Fibroblast of skin of back (primary cell): ENCODE data around the gene CBFB. TPM values are rescaled to one million over a fixed set of nuclear protein-coding genes. Genes with fewer than 3 reads are reported as not detected.
"Not testable (repeated sequence)": the region's sequence is repeated elsewhere in the genome, so short reads cannot be mapped to it uniquely, and the experiment has no call there.

Experiments
- DNase-seq: peaks from one replicate; pipeline ENCODE4 v3.0.0-alpha.2; 2013
- polyA plus RNA-seq, 2 experiments: library from polyadenylated mRNA; unstranded; fragments of 120-200 nt; gene quantifications; one replicate each; pipeline ENCODE4 v1.2.1, GENCODE V29; 2013; ENCODE audit not compliant: insufficient read length in 2 of 2

CBFB gene
- polyA plus RNA-seq (2013, experiment 1 of 2; ENCODE audit: insufficient read length): 56.4 TPM
- 40.1 TPM for polyA plus RNA-seq (2013, experiment 2 of 2; ENCODE audit: insufficient read length)

GRCh38 chr16:67028696-67029253 lies at the start of gene CBFB:
CBFB (plus strand) TSS chr16:67029149; CDS start chr16:67029408, 259 bp downstream.
- peak; percentile 94 for DNase-seq

GRCh38 chr16:66983033-66983432 lies 45.9 kb upstream of the CBFB start:
- no peak for DNase-seq

- no peak for DNase-seq
Observed at GRCh38 chr16:66984892-66985311, 44.0 kb upstream of the CBFB start.

- DNase-seq: no peak
Observed at GRCh38 chr16:66986559-66986958, 42.4 kb upstream of the CBFB start.

DNA sequence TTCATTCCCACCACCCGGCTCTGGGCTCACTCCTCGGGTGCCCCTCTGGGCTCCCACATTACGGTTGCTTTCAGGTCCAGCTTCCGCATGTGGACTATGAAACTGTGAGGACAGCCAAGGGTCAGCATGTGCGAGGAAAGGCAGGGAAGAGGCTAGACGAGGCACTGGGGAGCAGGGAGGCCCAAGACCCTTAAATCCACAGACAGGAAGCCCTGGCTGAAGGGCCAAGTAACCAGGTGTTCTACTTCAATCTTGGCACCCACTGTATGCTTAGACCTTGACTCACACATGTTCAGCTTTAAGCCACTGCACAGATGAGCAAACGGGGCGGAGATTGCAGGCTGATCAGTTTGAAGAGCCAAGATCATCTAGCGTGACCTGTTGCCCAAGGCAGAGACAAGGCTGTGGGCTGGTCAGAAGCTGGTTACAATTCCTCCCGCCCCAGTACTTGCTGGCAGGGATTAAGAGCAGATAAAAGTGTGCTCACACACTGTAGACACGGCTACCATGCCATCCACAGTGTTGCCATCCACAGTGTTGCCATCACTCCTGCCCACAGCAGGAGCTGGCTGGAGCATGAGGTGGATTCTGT lies 40.7 kb upstream of the CBFB start, which contains the start of gene CES4A:
Gene CES4A, plus strand, starts transcription at position 393 of the 592 bp plus-strand sequence. Its CDS starts 184 bp downstream, at position 577.
- DNase-seq: no peak

DNA sequence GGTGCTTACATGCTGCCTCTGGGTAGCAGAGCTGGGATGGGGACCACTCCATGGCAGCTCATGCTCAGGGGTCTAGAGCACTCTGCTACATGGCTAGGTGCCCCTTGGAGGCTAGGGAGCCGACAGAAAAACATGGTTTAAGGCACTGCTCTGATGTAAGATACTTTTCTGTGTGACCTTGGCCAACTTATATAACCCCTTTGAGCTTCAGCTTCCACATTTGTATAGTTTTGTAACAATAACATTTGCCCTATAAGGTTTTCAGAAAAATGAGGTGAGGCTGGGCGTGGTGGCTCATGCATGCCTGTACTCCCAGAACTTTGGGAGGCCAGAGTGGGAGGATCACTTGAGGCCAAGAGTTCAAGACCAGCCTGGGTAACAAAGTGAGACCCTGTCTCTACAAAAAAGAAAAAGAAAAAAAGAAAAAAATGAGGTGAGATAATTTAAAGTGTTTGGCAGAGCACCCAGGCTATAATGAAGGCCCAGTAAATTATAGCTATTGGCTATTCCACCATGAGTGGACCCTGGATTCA lies 37.3 kb upstream of the CBFB start:
- no peak for DNase-seq

- DNase-seq: not testable (repeated sequence)
Observed at GRCh38 chr16:66993558-66993957, 35.4 kb upstream of the CBFB start.

GRCh38 chr16:66996324-66996982 lies 32.5 kb upstream of the CBFB start:
- DNase-seq: no peak

GRCh38 chr16:66996983-66997358 lies 32.0 kb upstream of the CBFB start:
- no peak for DNase-seq

DNA sequence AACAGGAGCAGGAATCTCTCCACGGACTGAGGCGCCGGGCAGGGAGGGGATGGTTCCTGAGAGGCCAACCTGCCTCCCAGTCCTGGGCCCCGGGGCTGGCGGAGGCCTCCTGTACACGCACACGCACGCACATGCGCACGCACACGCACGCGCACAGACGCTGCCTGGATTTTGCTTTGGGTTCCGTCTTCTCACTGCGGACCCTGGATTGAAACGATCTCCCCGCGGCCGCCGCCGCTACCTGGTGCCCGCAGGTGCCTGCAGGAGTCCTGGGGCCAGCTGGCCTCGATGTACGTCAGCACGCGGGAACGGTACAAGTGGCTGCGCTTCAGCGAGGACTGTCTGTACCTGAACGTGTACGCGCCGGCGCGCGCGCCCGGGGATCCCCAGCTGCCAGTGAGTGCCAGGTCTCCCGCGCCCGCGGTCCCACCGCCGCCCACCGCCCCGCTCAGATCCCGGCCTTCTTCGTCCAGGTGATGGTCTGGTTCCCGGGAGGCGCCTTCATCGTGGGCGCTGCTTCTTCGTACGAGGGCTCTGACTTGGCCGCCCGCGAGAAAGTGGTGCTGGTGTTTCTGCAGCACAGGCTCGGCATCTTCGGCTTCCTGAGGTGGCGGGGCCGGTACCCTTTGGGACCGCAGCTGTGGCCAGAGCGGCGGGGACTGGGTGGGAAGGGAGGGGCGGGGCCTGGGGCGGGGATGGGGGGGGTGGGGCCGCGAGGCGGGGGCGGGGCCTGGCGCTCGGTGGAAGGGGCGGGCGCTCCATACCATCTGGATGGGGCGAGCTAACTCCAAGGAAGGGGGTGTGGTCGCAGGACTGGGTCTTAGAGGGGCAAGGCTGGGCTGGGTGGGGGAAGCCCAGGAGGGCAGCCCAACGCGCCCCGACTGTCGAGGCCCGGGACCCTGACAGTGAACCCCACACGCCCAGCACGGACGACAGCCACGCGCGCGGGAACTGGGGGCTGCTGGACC lies 28.3 kb upstream of the CBFB start:
- peak; percentile 26 for DNase-seq

DNA sequence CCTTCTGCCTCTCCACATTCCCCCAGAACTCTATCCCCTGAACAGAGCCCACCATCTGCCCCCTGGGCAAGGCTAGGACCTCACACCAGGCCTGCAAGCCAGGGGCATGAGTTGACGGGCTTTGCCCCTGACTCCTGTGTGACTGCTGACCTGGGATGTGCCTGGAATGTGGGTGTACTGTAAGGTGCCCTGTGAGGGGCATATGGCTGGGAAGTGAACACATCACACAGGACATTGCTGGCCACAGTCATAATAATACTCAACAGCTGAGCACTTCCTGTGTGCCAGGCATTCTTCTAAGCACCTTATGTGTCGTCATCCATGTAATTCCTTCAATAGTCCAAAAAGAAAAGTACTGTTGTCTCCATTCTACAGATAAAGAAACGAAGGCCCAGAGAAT lies 27.2 kb upstream of the CBFB start:
- peak; percentile 28 for DNase-seq

DNA sequence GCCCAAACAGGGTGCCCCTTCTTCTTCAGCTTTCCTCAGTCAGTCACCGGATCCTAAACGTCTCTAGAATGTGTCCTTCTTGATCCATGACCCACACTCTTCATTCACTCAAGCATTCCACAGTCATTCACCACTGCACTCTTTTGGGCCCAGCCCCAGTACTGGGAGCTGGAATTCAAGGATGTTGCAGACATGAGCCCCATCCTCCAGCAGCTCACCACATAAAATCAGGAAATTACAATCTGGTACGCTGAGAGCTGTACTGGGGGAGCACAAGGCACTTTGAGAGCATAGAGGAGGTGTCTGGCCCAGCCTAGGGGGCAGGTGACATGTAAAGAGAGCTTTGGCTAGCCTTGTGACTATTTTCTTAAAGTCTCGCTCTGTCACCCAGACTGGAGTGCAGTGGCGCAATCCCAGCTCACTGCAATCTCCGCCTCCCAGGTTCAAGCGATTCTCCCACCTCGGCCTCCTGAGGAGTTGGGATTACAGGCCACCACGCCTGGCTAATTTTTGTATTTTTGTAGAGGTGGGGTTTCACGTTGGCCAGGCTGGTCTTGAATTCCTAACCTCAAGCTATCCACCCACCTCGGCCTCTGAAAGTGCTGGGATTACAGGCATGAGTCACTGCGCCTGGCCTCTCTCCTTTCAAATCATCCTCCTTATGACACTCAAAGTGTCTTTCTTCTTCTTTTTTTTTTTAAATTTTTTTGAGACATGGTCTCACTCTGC lies 21.9 kb upstream of the CBFB start:
- no peak for DNase-seq

- no peak for DNase-seq
Observed at GRCh38 chr16:67009158-67009557, 19.8 kb upstream of the CBFB start.

DNA sequence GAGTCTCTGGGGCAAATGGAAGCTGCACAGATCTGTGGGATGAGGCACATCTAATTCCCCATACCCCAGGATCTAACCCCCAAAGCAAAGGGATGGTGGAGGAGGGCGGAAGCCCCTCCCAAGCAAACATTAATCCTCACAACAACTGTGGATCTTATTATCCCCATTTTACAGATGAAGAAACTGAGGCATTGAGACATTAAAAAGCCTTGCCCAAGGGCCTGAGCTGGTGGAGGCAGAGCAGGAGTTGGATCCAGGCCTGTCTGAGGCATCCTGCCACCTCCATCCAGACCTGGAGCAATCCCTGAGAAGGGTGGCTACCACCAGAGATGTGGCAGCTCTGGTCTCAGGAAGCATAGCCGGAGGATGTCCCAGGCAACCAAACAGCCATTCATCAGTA lies 17.7 kb upstream of the CBFB start:
- no peak for DNase-seq

- DNase-seq: no peak
Observed at GRCh38 chr16:67013233-67013822, 15.6 kb upstream of the CBFB start.

DNA sequence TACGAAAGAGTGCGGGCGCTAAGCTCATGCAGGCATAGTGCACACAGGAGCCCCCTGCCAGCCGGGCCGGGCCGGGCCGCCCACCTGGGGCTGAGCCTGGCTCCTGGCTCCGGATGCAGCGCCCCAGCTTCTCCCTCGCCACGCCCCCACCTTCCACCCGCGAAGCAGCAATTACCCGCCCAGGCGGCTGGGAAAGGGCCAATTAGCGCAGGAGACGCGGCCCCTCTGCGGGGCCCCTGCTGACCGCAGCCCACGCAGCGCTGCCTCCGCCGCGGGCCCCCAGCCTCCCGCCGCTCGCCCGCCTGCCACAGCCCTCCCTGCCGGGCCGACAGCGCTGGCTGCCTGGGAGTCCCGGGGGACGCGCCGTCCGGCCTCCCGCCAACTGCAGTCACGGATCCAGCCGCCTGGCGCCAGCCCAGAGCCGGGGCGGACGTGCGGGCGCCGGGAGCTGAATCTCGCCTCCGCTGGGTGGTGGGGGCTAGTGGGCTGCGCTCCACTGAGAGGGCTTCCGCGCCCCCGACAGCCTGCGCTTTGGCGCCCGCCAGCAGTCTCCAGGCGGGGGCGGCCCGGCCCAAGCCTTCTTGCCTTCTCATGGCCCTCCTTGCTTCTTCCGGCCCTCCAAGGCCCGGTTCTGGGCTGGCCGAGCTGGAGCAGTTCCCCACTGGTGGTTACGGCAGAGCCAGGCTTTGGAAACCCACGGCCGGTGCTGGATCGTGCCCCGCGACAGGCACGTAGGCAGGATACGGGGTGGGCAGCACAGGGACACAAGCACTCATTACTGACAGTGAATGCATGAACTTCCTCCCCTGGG lies 14.9 kb upstream of the CBFB start:
- DNase-seq: peak; percentile 78

- DNase-seq: no peak
Observed at GRCh38 chr16:67014634-67015312, 14.2 kb upstream of the CBFB start.

DNA sequence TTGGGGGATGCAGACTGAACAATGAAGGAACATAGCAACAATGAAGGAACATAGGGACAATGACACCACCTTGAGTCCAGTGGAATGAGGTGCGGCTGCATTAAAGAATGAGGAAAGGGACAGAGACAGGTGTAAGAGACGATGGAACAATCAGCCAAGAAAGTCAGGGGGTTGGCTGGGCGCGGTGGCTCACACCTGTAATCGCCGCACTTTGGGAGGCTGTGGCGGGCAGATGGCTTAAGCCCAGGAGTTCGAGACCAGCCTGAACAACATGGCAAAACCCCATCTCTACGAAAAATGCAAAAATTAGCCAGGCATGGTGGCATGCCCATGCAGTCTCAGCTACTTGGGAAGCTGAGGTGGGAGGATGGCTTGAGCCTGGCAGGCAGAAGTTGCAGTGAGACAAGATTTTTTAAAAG lies 13.6 kb upstream of the CBFB start:
- DNase-seq: no peak

- no peak for DNase-seq
Observed at GRCh38 chr16:67016143-67016542, 12.8 kb upstream of the CBFB start.
